RPMI8226 (cell line): ENCODE results near the gene MAF.

Source experiments
- DNase-seq: peaks from one replicate; pipeline ENCODE4 v3.0.0-alpha.2; 2015

MAF gene

DNA sequence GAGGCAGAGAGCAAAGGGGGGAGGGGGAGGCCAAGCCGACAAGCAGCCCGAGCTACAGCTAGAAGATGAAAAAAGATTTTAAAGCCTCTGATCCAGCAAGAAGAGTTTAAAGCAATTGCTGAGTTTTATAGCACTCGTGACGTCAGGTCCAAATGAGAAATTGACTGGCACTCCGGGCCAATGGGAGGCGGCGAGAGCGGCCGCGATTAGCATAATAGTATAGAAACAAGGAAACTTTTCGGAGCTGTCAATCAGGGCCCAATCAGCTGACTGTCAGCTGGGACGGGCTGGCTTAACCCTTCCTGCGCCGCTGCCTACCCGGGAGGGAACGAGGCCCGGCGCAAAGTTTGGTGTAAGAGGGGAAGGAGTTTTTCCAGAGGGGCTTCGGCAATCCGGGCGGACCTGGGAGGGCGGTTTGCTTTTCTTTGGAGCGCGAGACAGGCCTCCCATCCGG lies at the start of gene MAF:
Gene MAF (minus strand): TSS at position 100 of the 454 bp plus-strand sequence. CDS start 835 bp downstream, outside the sequence.
- peak; percentile 96 for DNase-seq

- DNase-seq, result no peak
These were observed 48.3 kb upstream of the MAF start for GRCh38 chr16:79648826-79649225.

DNA sequence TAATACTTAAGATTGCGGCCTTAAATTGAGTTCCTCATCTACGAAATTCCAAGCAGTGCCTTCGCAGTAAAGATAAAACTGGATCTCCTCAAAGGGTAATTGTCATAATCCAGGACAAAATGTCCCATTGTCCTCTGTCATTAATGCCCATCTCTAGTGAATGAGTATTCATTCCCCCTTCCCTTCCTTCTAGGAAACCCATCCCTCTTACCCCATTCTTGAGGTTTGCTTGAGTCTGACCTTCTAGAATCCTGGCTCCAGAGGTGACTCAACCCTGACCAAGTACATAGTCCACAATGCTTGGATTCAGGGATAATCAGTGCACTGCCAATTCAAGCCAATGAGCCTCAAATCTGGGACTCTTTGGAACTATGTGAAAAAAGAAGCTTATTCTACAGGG lies 47.0 kb upstream of the MAF start:
- DNase-seq, result no peak

DNA sequence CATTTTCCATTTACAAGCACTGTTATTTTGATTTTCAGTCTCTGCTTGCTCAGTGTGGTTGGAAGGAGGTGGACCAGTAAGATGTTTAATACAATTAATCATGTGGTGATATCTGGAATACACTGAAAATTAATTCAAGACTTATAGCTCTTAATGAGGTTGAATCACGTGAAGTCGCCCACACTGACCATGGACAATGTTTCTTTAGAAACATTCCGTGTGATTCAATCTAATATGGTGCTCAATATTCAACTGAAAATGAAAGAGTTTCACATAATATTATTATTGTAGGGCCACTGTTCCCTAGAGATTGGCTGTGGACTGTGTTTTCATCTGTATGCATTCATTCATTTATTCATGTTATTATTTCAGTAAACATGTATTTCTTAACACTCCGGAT lies 45.2 kb upstream of the MAF start:
- no peak for DNase-seq

DNA sequence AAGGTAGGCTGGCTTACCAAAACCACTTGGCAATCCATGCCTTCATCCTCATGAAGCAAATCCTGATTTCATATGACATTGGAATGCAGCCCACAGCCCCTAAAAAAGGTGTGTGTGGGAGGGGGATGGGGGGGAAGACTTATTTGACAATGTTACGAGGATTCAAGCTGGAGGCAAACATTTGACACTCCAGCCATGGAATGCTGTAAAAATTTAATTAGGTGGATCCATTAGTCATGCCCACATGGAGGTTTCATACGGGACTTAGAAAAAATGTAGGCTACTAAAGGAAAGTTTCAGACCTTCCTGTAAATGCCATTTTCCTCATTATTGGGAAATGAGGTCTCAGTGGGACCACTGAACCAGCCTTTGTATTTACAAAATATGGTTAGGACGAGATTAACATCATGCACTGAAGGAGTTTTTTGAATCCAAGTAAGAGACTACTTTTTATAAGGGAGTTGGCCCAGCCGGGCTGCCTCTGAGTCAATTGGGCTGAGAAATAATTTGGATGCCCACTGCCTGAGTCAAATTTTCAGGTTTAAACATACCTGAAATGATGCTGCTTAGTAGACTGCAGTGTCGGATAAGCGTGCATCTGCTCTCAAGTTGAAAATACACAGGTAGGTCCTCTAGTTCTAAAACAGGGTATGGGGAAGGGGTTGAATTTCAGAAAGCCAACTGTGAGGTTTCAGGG lies 44.6 kb upstream of the MAF start:
- DNase-seq, result no peak

- DNase-seq, result no peak
These were observed 42.1 kb upstream of the MAF start for GRCh38 chr16:79642652-79643051.

DNA sequence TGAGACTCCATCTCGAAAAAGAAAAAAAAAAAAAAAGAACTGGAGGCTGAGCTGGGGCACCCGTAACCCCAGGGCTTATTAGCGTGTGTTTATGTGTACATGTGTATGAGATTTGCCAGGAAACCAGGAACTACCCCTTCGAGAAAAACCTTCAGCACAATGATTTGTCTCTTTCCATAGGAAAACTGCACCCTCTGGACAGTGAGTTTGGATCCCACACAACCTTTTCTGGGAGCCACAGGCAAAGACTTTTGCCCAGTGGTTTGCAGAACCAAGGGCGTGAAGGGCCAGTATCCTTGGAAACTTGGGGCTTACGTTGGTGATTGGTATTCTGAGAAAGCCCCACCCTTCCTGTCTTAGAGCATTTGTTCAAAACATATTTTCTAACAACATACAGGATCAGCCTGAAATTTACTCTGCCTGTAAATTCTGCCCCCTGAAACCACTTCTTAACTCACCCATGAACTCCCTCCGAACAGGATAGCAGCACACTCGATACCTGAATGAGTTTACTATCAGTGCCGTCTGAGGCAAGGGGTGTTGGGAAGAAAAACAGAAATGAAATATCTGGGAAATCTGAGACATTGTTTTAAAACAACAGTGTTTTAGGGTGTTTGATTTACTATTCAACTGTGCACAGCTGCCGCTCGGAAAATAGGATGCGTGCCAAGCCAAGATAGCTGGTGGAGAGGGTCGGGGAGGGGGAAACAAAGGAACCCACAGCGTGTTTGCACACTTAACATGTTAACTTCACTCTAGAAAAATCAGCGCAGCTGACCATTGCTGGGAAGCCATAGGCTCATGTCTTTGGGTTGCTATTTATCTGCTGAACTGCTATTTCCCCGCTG lies 40.2 kb upstream of the MAF start:
- no peak for DNase-seq

DNA sequence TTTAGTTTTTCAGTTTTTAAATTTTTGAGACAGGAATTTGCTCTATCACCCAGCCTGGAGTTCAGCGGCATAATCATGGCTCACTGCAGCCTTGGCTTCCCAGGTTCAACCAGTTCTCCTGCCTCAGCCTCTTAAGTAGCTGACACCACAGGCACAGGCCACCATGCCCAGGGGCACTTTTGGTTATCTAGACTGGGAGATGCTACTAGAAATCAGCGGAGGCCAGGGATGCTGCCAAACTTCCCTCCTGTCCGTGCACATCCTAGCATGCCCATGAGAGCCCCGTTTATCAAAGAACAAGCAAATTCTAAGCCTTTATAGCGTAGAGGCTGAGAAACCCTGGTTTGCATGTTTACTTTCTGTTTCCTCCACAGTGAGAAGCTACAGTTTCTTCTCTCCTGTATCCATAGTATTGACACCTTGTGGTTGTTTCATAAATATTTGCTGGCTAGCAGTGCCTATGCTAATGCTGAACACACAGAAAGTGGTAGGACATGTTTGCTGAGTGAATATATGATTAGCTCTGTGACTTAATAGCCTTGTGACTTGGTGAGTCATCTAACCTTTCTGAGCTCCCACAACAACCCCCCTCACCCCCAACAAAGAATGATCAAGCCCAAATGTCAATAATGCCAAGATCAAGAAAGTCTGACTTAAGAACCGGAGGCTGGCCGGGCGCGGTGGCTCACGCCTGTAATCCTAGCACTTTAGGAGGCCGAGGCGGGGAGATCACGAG lies 39.2 kb upstream of the MAF start:
- no peak for DNase-seq

GRCh38 chr16:79638386-79638785 lies 37.8 kb upstream of the MAF start:
- DNase-seq, result no peak

DNA sequence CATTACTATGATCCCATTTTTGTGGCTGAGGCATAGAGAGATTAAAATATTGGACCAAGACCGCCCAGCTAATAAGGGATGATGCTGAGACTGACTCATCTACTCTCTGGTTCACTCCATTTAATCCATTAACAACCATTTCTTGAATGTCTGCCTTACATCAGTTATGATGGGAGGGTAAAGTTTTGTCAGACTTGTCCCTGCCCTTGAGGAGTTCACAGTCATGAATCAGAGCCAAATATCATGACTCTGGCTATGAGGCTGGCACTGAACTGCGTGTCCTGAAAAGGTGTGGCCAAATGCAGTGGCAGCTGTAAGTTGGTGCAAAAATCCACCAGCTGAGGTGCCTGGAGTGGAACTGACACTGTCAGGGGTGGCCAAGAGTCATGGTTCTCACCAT lies 35.0 kb upstream of the MAF start:
- DNase-seq, result no peak

DNA sequence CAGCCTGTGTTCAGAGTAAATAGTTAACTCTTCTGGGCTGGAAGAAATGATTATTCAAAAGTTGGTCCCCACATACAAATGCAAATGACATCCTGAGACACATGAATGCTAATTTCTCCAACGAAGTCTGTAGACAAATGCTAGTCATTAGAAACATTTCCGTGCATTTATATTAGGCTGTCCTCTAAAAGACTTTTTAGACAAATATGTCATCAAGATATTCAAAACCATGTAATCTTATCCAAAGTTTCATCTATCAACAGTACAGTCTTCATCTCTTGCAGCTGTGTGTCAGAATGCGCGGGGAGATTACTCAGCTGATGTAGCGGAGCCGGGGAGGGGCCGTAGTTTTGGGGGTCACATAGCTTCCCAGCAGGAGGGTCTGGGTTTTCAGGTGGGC lies 33.8 kb upstream of the MAF start:
- no peak for DNase-seq

DNA sequence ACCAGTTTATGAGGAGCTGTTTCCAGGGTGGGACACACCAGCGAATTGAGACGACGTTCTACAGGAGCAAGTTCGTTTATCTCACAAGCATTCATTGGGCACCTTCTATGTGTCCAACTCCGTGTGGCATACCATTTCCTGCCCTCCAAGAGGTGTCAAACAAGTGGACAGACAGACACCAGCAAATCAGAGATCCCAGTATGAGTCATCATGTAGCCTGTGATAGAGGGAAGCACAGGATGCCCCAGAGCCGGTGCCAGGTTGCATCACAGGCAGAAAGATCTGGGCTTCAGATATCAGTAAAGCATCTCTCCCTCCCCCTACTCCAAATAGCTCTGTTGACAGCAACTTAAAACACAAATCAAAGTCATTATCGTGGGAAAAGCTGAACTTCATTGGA lies 31.8 kb upstream of the MAF start:
- DNase-seq, result no peak

DNA sequence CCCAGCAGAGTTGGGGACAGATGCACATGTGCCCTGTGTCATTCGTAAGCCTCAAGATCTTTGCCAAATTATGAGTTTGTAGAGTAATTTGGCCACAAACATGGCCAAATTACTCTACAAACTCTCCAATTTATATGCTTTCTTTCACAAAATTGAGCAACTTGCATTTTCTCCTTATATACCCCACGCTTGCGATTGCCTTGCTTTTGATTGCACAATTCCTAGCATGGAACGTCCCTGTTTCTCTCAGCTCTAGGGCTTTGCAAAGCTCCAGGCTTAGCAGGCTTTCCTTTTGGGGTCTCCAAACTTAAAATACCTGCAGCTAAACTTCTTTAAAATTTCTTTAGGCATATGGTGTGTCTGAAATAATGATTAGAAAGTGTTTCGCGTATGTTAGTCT lies 28.5 kb upstream of the MAF start:
- DNase-seq, result no peak

GRCh38 chr16:79628501-79628975 lies 28.0 kb upstream of the MAF start:
- DNase-seq, result peak; percentile 88

GRCh38 chr16:79627092-79627491 lies 26.6 kb upstream of the MAF start:
- no peak for DNase-seq

- DNase-seq, result no peak
These were observed 25.2 kb upstream of the MAF start for GRCh38 chr16:79625738-79626137.

DNA sequence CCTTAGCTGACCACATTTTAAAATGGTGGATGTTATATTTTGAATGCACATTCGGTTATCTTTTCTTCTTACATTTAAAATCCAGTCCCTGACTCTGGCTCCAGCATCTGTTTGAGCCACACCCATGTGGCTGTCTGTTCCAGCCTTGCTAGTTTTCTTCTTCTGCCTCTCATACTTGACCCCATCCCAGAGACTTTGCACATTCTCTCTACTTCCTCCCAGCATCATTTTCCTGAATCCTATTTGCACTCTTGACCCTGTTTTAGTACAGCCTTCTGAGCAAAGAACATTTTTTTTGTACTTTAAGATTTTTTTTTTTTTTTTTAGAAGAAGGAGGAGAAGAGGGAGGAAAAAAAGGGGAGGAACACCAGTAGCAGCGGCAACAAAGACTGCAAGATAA lies 23.3 kb upstream of the MAF start:
- DNase-seq, result no peak

DNA sequence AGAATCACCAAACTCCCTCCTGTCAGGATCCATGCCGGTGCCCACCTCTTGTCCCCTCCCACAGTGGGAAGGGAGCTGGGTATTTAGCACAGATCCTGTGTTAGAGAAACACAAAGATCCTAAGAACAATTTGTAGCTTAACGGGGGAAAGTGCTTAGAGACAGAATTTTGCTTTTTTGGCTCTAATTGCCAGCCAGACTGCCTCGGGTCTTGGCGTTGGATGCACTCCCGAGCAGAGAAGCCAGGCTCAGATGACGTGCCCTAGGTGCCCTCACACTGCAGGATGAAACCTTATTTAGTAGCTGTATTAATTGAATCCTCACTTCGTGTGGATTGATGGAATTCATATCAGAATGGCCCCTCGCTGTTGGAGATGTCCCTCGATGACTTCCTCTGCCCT lies 22.5 kb upstream of the MAF start:
- DNase-seq, result no peak

DNA sequence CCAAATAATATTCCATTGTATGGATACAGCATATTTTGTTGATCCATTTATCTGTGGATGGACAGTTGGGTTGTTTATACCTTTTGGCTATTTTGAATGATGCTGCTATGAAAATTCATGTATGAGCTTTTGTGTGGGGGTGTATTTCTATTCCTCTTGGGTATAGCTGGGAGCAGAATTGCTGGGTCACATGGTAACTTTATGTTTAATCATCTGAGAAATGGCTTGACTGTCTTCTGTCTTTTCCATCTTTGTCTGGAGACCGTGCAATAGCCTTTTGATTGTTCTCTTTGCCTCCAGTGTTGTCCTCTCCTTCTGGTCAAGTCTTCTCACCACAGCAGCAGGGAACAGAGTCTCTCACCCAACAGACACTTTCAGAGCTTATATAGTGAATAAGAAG lies 20.5 kb upstream of the MAF start:
- no peak for DNase-seq

GRCh38 chr16:79618692-79619050 lies 18.1 kb upstream of the MAF start:
- DNase-seq, result no peak

GRCh38 chr16:79618041-79618691 lies 17.6 kb upstream of the MAF start:
- DNase-seq, result no peak

- DNase-seq, result no peak
These were observed 12.5 kb upstream of the MAF start for GRCh38 chr16:79613009-79613408.

GRCh38 chr16:79612207-79612606 lies 11.7 kb upstream of the MAF start:
- no peak for DNase-seq
